ENCODE results near the gene AHR. TPM values are rescaled to one million over a fixed set of nuclear protein-coding genes. Genes with fewer than 3 reads are reported as not detected.

Gene AHR
- polyA plus RNA-seq, 1 donor (not counting 4 experiments of a cell fraction or from before 2014, with no cell fraction given) = 19.4 TPM

DNA sequence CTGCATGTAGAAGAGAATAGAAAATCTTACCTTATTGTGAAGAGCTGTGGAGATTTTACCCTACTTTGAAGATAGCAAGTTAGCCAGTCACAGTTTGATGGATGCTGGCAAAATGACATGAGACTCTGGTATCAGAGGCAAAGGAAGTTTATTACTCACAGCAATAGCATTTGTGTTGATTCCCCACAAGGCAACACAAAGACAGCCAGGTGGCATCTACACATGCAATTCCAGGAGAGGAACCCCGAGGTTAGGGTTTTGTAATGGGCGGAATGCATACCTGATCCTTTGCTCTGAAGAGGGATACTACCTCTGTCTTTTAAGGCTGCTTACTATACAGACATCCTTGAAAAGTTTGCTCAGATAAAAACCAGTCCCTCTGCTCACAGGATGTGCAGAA, 59.5 kb downstream of the AHR start:
- Histone ChIP-seq H3K79me2 (ENCODE audit: control insufficient read depth, insufficient read depth, low read length) (no peaks in the 10 kb centered on the region), H4K20me1 (ENCODE audit: control insufficient read depth, extremely low read depth, insufficient read depth, low read length) (no peaks in the 10 kb centered on the region)

DNA sequence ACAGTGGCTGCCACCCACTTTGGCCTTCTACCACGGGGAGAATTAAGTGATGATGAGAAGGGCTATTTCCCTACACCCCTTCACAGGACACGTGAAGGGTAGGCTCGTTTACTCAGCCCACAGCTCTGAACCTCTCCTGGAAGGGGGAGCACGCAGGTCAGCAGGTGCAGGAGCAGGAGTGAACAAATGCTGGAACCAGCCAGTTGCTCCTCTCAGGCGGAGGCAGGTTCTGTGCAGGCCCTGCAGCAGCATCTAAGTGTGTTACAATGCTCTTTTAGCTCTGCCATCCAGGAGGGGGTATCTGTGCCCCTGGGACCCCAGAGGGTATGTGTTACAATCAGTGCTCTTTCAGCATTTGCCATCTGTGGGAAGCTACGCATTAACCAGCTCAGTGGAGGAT, 61.2 kb downstream of the AHR start:
- Histone ChIP-seq H3K9me3 (ENCODE audit: control insufficient read depth, low read depth, low read length) (no peaks in the 10 kb centered on the region), H2AFZ (ENCODE audit: control insufficient read depth, low read length) (no peak overlapping the region), H3K27me3 (ENCODE audit: control insufficient read depth, extremely low read depth, insufficient read depth, low read length) (no peaks in the 10 kb centered on the region), H4K20me1 (ENCODE audit: control insufficient read depth, extremely low read depth, insufficient read depth, low read length) (no peaks in the 10 kb centered on the region), H3K4me3 (ENCODE audit: control insufficient read depth in 2 of 3, extremely low read depth in 1 of 3, insufficient read depth in 2 of 3, low read depth in 1 of 3, low read length in 3 of 3) (no peak overlapping the region), H3K4me1 (ENCODE audit: control insufficient read depth, extremely low read depth, insufficient read depth, low read length) (no peaks in the 10 kb centered on the region), H3K27ac (ENCODE audit: control insufficient read depth, insufficient read depth, low read length) (no peak overlapping the region), H3K4me2 (ENCODE audit: control insufficient read depth, extremely low read depth, insufficient read depth, low read depth, low read length) (no peak overlapping the region), H3K9ac (ENCODE audit: control insufficient read depth, extremely low read depth, insufficient read depth, low read length) (no peak overlapping the region), H3K79me2 (ENCODE audit: control insufficient read depth, insufficient read depth, low read length) (no peaks in the 10 kb centered on the region), H3K9me1 (ENCODE audit: control insufficient read depth, extremely low read depth, insufficient read depth, low read length) (no peaks in the 10 kb centered on the region), H3K36me3 (ENCODE audit: control insufficient read depth in 2 of 2, extremely low read depth in 1 of 2, insufficient read depth in 2 of 2, low read length in 2 of 2) (no peaks in the 10 kb centered on the region)
- DNase-seq (ENCODE audit: low read depth, low spot score) (no peak), FAIRE-seq (no peak)
- TF ChIP-seq EZH2 (IDR thresholded peaks at IDR 0.05; ENCODE audit: low read length) = no peak
- TF ChIP-seq, protein P1, sequence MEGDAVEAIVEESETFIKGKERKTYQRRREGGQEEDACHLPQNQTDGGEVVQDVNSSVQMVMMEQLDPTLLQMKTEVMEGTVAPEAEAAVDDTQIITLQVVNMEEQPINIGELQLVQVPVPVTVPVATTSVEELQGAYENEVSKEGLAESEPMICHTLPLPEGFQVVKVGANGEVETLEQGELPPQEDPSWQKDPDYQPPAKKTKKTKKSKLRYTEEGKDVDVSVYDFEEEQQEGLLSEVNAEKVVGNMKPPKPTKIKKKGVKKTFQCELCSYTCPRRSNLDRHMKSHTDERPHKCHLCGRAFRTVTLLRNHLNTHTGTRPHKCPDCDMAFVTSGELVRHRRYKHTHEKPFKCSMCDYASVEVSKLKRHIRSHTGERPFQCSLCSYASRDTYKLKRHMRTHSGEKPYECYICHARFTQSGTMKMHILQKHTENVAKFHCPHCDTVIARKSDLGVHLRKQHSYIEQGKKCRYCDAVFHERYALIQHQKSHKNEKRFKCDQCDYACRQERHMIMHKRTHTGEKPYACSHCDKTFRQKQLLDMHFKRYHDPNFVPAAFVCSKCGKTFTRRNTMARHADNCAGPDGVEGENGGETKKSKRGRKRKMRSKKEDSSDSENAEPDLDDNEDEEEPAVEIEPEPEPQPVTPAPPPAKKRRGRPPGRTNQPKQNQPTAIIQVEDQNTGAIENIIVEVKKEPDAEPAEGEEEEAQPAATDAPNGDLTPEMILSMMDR (optimal IDR thresholded peaks at IDR 0.05 in 1 of 3, IDR thresholded peaks at IDR 0.05 in 1 of 3, conservative IDR thresholded peaks at IDR 0.05 in 1 of 3; ENCODE audit: extremely low read depth in 1 of 3, insufficient read depth in 2 of 3, low read length in 3 of 3) = no peak
- dilution Hi-C loops (cut with MboI; ENCODE audit: extremely low pct_ligation_motif_present, low sequenced_read_pairs) = no loop called here

More for the DNA sequence above, 59.5 kb downstream of the AHR start:
- Histone ChIP-seq H3K27me3 (ENCODE audit: control insufficient read depth, extremely low read depth, insufficient read depth, low read length) (no peaks in the 10 kb centered on the region), H3K9ac (ENCODE audit: control insufficient read depth, extremely low read depth, insufficient read depth, low read length) (no peak overlapping the region), H3K36me3 (ENCODE audit: control insufficient read depth in 2 of 2, extremely low read depth in 1 of 2, insufficient read depth in 2 of 2, low read length in 2 of 2) (no peaks in the 10 kb centered on the region), H2AFZ (ENCODE audit: control insufficient read depth, low read length) (no peak overlapping the region), H3K4me1 (ENCODE audit: control insufficient read depth, extremely low read depth, insufficient read depth, low read length) (no peaks in the 10 kb centered on the region), H3K27ac (ENCODE audit: control insufficient read depth, insufficient read depth, low read length) (no peak overlapping the region), H3K9me1 (ENCODE audit: control insufficient read depth, extremely low read depth, insufficient read depth, low read length) (no peaks in the 10 kb centered on the region), H3K9me3 (ENCODE audit: control insufficient read depth, low read depth, low read length) (no peaks in the 10 kb centered on the region), H3K4me2 (ENCODE audit: control insufficient read depth, extremely low read depth, insufficient read depth, low read depth, low read length) (no peak overlapping the region), H3K4me3 (ENCODE audit: control insufficient read depth in 2 of 3, extremely low read depth in 1 of 3, insufficient read depth in 2 of 3, low read depth in 1 of 3, low read length in 3 of 3) (no peak overlapping the region)
- TF ChIP-seq EZH2 (IDR thresholded peaks at IDR 0.05; ENCODE audit: low read length) = no peak
- TF ChIP-seq, protein P1 (optimal IDR thresholded peaks at IDR 0.05 in 1 of 3, IDR thresholded peaks at IDR 0.05 in 1 of 3, conservative IDR thresholded peaks at IDR 0.05 in 1 of 3; ENCODE audit: extremely low read depth in 1 of 3, insufficient read depth in 2 of 3, low read length in 3 of 3) = no peak
- DNase-seq (ENCODE audit: low read depth, low spot score) (no peak), FAIRE-seq (no peak)
- dilution Hi-C loops (cut with MboI; ENCODE audit: extremely low pct_ligation_motif_present, low sequenced_read_pairs) = no loop called here
